GM19238 (cell line): ENCODE data around the gene TNS3.

Experiments
- DNase-seq: peaks from one replicate; pipeline ENCODE4 v3.0.0; 2011; ENCODE audit warnings: low spot score; ENCODE audit not compliant: insufficient read length

TNS3 gene

GRCh38 chr7:47351233-47352154 lies 230.4 kb downstream of the TNS3 start:
- DNase-seq, result no peak

GRCh38 chr7:47350425-47350824 lies 231.5 kb downstream of the TNS3 start:
- DNase-seq, result no peak

- DNase-seq, result no peak
Observed at GRCh38 chr7:47349401-47349800, 232.5 kb downstream of the TNS3 start.

- no peak for DNase-seq
Observed at GRCh38 chr7:47347816-47348385, 234.0 kb downstream of the TNS3 start.

GRCh38 chr7:47347346-47347745 lies 234.6 kb downstream of the TNS3 start:
- no peak for DNase-seq

- DNase-seq, result no peak
Observed at GRCh38 chr7:47346377-47346914, 235.5 kb downstream of the TNS3 start.

GRCh38 chr7:47345857-47346298 lies 236.0 kb downstream of the TNS3 start:
- no peak for DNase-seq

GRCh38 chr7:47344171-47344955 lies 237.5 kb downstream of the TNS3 start:
- no peak for DNase-seq

GRCh38 chr7:47343061-47343455 lies 238.9 kb downstream of the TNS3 start:
- DNase-seq, result no peak

- DNase-seq, result no peak
Observed at GRCh38 chr7:47342296-47343060, 239.4 kb downstream of the TNS3 start.

GRCh38 chr7:47340517-47340916 lies 241.4 kb downstream of the TNS3 start:
- no peak for DNase-seq

GRCh38 chr7:47338026-47338425 lies 243.9 kb downstream of the TNS3 start:
- no peak for DNase-seq

GRCh38 chr7:47337531-47337930 lies 244.4 kb downstream of the TNS3 start:
- DNase-seq, result no peak

- no peak for DNase-seq
Observed at GRCh38 chr7:47336472-47337425, 245.2 kb downstream of the TNS3 start.

- DNase-seq, result no peak
Observed at GRCh38 chr7:47335557-47336471, 246.1 kb downstream of the TNS3 start.

- DNase-seq, result no peak
Observed at GRCh38 chr7:47335071-47335470, 246.8 kb downstream of the TNS3 start.

- no peak for DNase-seq
Observed at GRCh38 chr7:47333959-47334358, 248.0 kb downstream of the TNS3 start.

- DNase-seq, result no peak
Observed at GRCh38 chr7:47333554-47333887, 248.4 kb downstream of the TNS3 start.
